ENCODE data around the gene STXBP2.

Gene STXBP2

GRCh38 chr19:7647156-7647555 is 10.2 kb downstream of the STXBP2 start:
- Histone ChIP-seq H3K79me2 (ENCODE audit: insufficient read depth, low read length) (no peaks in the 10 kb centered on the region), H4K20me1 (ENCODE audit: insufficient read depth, low read length) (no peaks in the 10 kb centered on the region), H3K4me1 (ENCODE audit: insufficient read depth, low read length) (peaks cover 1% of the 10 kb centered on the region), H3K27ac (ENCODE audit: low read length) (no peak overlapping the region), H3K4me2 (ENCODE audit: insufficient read depth, low read length) (no peak overlapping the region), H2AFZ (ENCODE audit: low read depth, low read length) (no peak overlapping the region), H3K9me3 (ENCODE audit: insufficient read depth, low read length, severe bottlenecking) (no peaks in the 10 kb centered on the region), H3K27me3 (ENCODE audit: insufficient read depth, low read length, poor library complexity) (no peaks in the 10 kb centered on the region), H3K4me3 (ENCODE audit: low read depth in 1 of 2, low read length in 2 of 2) (no peak overlapping the region), H3K9ac (ENCODE audit: low read depth, low read length) (no peak overlapping the region), H3K36me3 (ENCODE audit: insufficient read depth, low read length) (no peaks in the 10 kb centered on the region)
- DNase-seq (no peak), ATAC-seq (ENCODE audit: insufficient read depth, low read depth) (no peak)
- TF ChIP-seq CTCF (IDR thresholded peaks at IDR 0.05; ENCODE audit: borderline replicate concordance, extremely low read depth, low read length, poor library complexity, severe bottlenecking) (no peak), EZH2 (IDR thresholded peaks at IDR 0.05; ENCODE audit: borderline replicate concordance, low read depth, low read length, severe bottlenecking) (no peak)

- Histone ChIP-seq H3K9ac (ENCODE audit: low read depth, low read length) (no peak overlapping the region), H3K4me2 (ENCODE audit: insufficient read depth, low read length) (no peak overlapping the region), H3K36me3 (ENCODE audit: insufficient read depth, low read length) (no peaks in the 10 kb centered on the region), H2AFZ (ENCODE audit: low read depth, low read length) (no peak overlapping the region), H3K27me3 (ENCODE audit: insufficient read depth, low read length, poor library complexity) (no peaks in the 10 kb centered on the region), H3K4me1 (ENCODE audit: insufficient read depth, low read length) (peaks cover 5% of the 10 kb centered on the region), H3K27ac (ENCODE audit: low read length) (no peak overlapping the region), H3K79me2 (ENCODE audit: insufficient read depth, low read length) (no peaks in the 10 kb centered on the region), H3K4me3 (ENCODE audit: low read depth in 1 of 2, low read length in 2 of 2) (no peak overlapping the region), H3K9me3 (ENCODE audit: insufficient read depth, low read length, severe bottlenecking) (no peaks in the 10 kb centered on the region), H4K20me1 (ENCODE audit: insufficient read depth, low read length) (no peaks in the 10 kb centered on the region)
- no peak for TF ChIP-seq CTCF (IDR thresholded peaks at IDR 0.05; ENCODE audit: borderline replicate concordance, extremely low read depth, low read length, poor library complexity, severe bottlenecking)
- no peak for TF ChIP-seq EZH2 (IDR thresholded peaks at IDR 0.05; ENCODE audit: borderline replicate concordance, low read depth, low read length, severe bottlenecking)
- DNase-seq (no peak), ATAC-seq (ENCODE audit: insufficient read depth, low read depth) (no peak)
Measured at GRCh38 chr19:7648265-7649014, 11.5 kb downstream of the STXBP2 start.

GRCh38 chr19:7650148-7650547 is 13.2 kb downstream of the STXBP2 start:
- Histone ChIP-seq H3K9ac (ENCODE audit: low read depth, low read length) (no peak overlapping the region), H3K27me3 (ENCODE audit: insufficient read depth, low read length, poor library complexity) (no peaks in the 10 kb centered on the region), H3K4me2 (ENCODE audit: insufficient read depth, low read length) (no peak overlapping the region), H3K36me3 (ENCODE audit: insufficient read depth, low read length) (no peaks in the 10 kb centered on the region), H3K4me3 (ENCODE audit: low read depth in 1 of 2, low read length in 2 of 2) (no peak overlapping the region), H3K27ac (ENCODE audit: low read length) (no peak overlapping the region), H3K9me3 (ENCODE audit: insufficient read depth, low read length, severe bottlenecking) (no peaks in the 10 kb centered on the region), H3K79me2 (ENCODE audit: insufficient read depth, low read length) (no peaks in the 10 kb centered on the region), H3K4me1 (ENCODE audit: insufficient read depth, low read length) (peaks cover 5% of the 10 kb centered on the region), H4K20me1 (ENCODE audit: insufficient read depth, low read length) (no peaks in the 10 kb centered on the region), H2AFZ (ENCODE audit: low read depth, low read length) (no peak overlapping the region)
- TF ChIP-seq EZH2 (IDR thresholded peaks at IDR 0.05; ENCODE audit: borderline replicate concordance, low read depth, low read length, severe bottlenecking) (no peak), CTCF (IDR thresholded peaks at IDR 0.05; ENCODE audit: borderline replicate concordance, extremely low read depth, low read length, poor library complexity, severe bottlenecking) (no peak)
- ATAC-seq (ENCODE audit: insufficient read depth, low read depth) = no peak
- DNase-seq = no peak

Measured in DND-41 (cell line).